Astrocyte of the spinal cord (primary cell): Measurements from ENCODE around the gene WDR5B.

Experiments used
- DNase-seq: peaks from one replicate; pipeline ENCODE4 v3.0.0; 2011; ENCODE audit warnings: low read depth, low spot score
- H3K4me3 ChIP-seq: 2 replicates; pipeline ENCODE4 v1.5.1; 2011; ENCODE audit warnings: low read depth, mild to moderate bottlenecking, low read length, moderate library complexity
- in situ Hi-C: cut with HindIII; loops from 2 replicates; pipeline ENCODE4 v1.10.0; 2017; ENCODE audit warnings: low sequenced_read_pairs
- TF ChIP-seq, protein P1 (sequence below): IDR thresholded peaks from 2 replicates; pipeline ENCODE4 v1.5.1; 2012; ENCODE audit warnings: low read depth, mild to moderate bottlenecking, low read length, inconsistent platforms

The WDR5B gene

DNA sequence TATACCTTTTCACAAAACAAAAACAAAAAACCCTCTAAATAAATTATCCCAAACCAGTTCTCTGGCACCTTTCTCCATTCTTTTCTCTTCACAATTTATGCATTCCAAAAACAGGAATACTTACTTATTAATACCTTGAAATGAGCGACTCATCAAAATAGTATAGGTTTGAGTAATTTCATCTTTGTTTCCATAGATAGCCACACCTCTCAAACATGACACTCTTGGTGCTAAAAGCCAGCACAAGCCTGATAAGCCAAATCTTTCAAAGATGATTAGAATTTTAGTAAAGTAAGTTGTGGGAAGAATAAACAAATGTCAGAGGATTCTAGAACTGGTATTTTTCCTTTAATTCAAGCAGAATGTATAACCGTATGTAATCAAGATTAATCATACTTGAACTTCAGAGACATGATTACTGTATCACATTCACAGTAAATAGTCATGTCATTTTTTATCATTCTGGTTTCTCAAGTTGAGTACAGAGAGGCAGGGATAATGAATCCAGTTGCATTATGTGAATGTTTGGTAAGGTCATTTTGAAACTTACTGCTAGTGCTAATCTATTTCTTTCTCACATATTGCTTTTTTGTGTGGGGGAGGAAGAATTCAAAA lies 12.1 kb upstream of the WDR5B start:
- TF ChIP-seq, protein P1, sequence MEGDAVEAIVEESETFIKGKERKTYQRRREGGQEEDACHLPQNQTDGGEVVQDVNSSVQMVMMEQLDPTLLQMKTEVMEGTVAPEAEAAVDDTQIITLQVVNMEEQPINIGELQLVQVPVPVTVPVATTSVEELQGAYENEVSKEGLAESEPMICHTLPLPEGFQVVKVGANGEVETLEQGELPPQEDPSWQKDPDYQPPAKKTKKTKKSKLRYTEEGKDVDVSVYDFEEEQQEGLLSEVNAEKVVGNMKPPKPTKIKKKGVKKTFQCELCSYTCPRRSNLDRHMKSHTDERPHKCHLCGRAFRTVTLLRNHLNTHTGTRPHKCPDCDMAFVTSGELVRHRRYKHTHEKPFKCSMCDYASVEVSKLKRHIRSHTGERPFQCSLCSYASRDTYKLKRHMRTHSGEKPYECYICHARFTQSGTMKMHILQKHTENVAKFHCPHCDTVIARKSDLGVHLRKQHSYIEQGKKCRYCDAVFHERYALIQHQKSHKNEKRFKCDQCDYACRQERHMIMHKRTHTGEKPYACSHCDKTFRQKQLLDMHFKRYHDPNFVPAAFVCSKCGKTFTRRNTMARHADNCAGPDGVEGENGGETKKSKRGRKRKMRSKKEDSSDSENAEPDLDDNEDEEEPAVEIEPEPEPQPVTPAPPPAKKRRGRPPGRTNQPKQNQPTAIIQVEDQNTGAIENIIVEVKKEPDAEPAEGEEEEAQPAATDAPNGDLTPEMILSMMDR, result no peak
- H3K4me3 ChIP-seq, result no peak overlapping the region
- no peak for DNase-seq
- in situ Hi-C loops, result no loop called here

DNA sequence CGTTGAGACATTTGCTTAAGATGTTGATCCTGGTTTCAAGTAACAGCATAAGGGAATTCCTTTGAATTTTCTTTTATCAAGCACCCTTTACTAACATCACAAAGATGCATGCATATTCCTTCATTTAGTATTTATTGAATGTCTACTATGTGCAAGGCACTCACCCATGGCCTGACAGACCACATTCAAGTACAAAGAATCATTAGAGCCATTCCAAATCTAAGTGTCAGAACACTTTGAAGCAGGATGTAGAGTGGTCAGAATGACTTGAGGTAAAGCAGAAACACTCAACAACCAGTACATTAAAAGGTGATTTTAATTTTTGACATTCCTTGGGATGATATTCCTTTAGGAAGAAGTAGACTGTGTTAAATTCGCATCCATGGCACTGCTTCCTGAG lies 6.0 kb upstream of the WDR5B start:
- DNase-seq, result no peak
- no peak overlapping the region for H3K4me3 ChIP-seq
- in situ Hi-C loops, result no loop called here
- TF ChIP-seq, protein P1, result no peak

- TF ChIP-seq, protein P1, result no peak
- DNase-seq, result no peak
- in situ Hi-C loops, result no loop called here
- H3K4me3 ChIP-seq, result no peak overlapping the region
These were observed 5.2 kb upstream of the WDR5B start for GRCh38 chr3:122421101-122421500.

- TF ChIP-seq, protein P1, result no peak
- in situ Hi-C loops, result no loop called here
- DNase-seq, result peak; percentile 9
These were observed 1.1 kb upstream of the WDR5B start for GRCh38 chr3:122416966-122417365.

GRCh38 chr3:122415104-122415744 lies 638 bp downstream of the WDR5B start:
- in situ Hi-C loops, result no loop called here
- DNase-seq, result peak; percentile 52
- TF ChIP-seq, protein P1, result no peak
- peak overlapping the region; percentile 95 for H3K4me3 ChIP-seq

More at GRCh38 chr3:122416966-122417365, 1.1 kb upstream of the WDR5B start:
- H3K4me3 ChIP-seq, result peak overlapping the region; percentile 95

DNA sequence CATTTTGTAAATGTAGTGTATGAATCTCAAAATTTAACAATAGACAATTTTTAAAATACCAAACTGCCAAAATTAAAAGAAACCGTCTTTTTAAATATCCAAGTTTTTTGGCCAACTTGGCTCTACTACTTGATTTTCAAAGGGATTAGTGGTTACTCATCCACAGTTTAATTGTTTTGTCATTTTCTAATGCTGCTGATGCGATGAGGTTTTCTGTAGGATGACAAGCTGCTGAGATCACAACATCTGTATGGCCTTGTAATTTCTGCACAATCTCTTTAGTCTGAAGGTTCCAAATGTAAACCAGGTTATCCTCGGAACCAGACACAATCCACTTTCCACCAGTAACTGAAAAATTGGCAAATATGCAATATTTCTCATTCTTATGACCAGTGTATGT lies 1.5 kb downstream of the WDR5B start:
- TF ChIP-seq, protein P1, result no peak
- DNase-seq, result no peak
- H3K4me3 ChIP-seq, result no peak overlapping the region
- in situ Hi-C loops, result no loop called here
